GM12878 (cell line): ENCODE measurements around the gene ZCCHC3. TPM values are rescaled to one million over a fixed set of nuclear protein-coding genes. Genes with fewer than 3 reads are reported as not detected.

Experiments used
- ATAC-seq: fragments of 200-7000 bp; cut with Tn5 transposase; 3 replicates; pipeline ENCODE4 v1.9.1; 2020; ENCODE audit warnings: mild to moderate bottlenecking, moderate library complexity
- BruUV-seq: library from RNA; stranded (reverse); fragments of 400-500 nt; replicated peaks from 2 replicates; lab custom pipeline; 2021; lab: Mats Ljungman, UMichigan
- CTCF ChIA-PET: fragments of 300-600 bp; sonication (Branson Sonifier 250); formaldehyde crosslinking; extraction: SDS; loops from one replicate; lab custom pipeline; 2021; ENCODE audit warnings: inconsistent platforms; lab: Yijun Ruan, JAX
- POLR2A ChIA-PET: fragments of 350-600 bp; formaldehyde crosslinking; extraction: SDS; loops from one replicate; lab custom pipeline; 2021; ENCODE audit warnings: inconsistent platforms; lab: Charles Lee
- RAD21 ChIA-PET: fragments of 300-600 bp; sonication (Branson Sonifier 250); formaldehyde crosslinking; loops from one replicate; lab custom pipeline; 2023; ENCODE audit warnings: antibody characterized with exemption; ENCODE audit not compliant: unreplicated experiment; lab: Charles Lee
- SMC1A ChIA-PET: fragments of 300-600 bp; sonication (Branson Sonifier 250); formaldehyde crosslinking; loops from one replicate; lab custom pipeline; 2023; ENCODE audit not compliant: unreplicated experiment, uncharacterized antibody; lab: Charles Lee
- DNase-seq: peaks from one replicate; pipeline ENCODE4 v3.0.0-alpha.2; 2011; ENCODE audit warnings: low read depth, low spot score
- FAIRE-seq: peaks from 3 replicates; lab custom pipeline; 2011; peaks lifted over from hg19 to GRCh38; lab: Jason Lieb, UNC
- H2AFZ ChIP-seq: 2 replicates; pipeline ENCODE4 v1.6.0; 2011; ENCODE audit warnings: low read depth, low read length, control low read depth; ENCODE audit not compliant: control insufficient read depth
- H3K27ac ChIP-seq: 2 replicates; pipeline ENCODE4 v1.5.1; 2011; ENCODE audit warnings: control low read depth; ENCODE audit not compliant: control insufficient read depth, insufficient read depth
- H3K27me3 ChIP-seq, 2 experiments: replicated peaks in 1 of 2; 2 replicates each; pipeline versions ENCODE4 v1.6.0 to v1.6.1; 2011; ENCODE audit warnings: low read length in 1 of 2; ENCODE audit not compliant: control insufficient read depth in 2 of 2, insufficient read depth in 2 of 2
- H3K36me3 ChIP-seq, 2 experiments: 2 replicates each; pipeline ENCODE4 v1.5.1; 2011; ENCODE audit warnings: low read length in 1 of 2; ENCODE audit not compliant: control insufficient read depth in 2 of 2, insufficient read depth in 2 of 2
- H3K4me1 ChIP-seq: 2 replicates; pipeline ENCODE4 v1.6.1; 2011; ENCODE audit warnings: mild to moderate bottlenecking, low read length, moderate library complexity, mixed read lengths; ENCODE audit not compliant: control insufficient read depth, insufficient read depth
- H3K4me2 ChIP-seq: 2 replicates; pipeline ENCODE4 v1.6.0; 2011; ENCODE audit warnings: control low read depth; ENCODE audit not compliant: control insufficient read depth, insufficient read depth
- H3K4me3 ChIP-seq: fragments of 200-600 bp; sonication (generic); 2 replicates; pipeline ENCODE4 v1.5.1; 2016
- H3K79me2 ChIP-seq: 2 replicates; pipeline ENCODE4 v1.6.0; 2011; ENCODE audit warnings: low read length; ENCODE audit not compliant: control insufficient read depth, insufficient read depth
- H3K9ac ChIP-seq: 2 replicates; pipeline ENCODE4 v1.8.0; 2011; ENCODE audit warnings: low read length, control low read depth, mixed read lengths; ENCODE audit not compliant: control insufficient read depth, insufficient read depth
- H3K9me3 ChIP-seq: replicated peaks from 3 replicates; pipeline ENCODE4 v1.5.1; 2011; ENCODE audit warnings: mild to moderate bottlenecking, low read length; ENCODE audit not compliant: control insufficient read depth, insufficient read depth
- H4K20me1 ChIP-seq: 2 replicates; pipeline ENCODE4 v1.6.0; 2011; ENCODE audit not compliant: control insufficient read depth, insufficient read depth
- BCL11A ChIP-seq: IDR thresholded peaks from 2 replicates; pipeline ENCODE4 v1.6.1; 2011; ENCODE audit warnings: low read depth, low read length
- CEBPZ ChIP-seq: fragments of 150-350 bp; IDR thresholded peaks from 2 replicates; pipeline ENCODE4 v1.6.1; 2016; ENCODE audit warnings: low read depth, low read length
- CREB1 ChIP-seq: IDR thresholded peaks from 2 replicates; pipeline ENCODE4 v1.6.1; 2012; ENCODE audit warnings: low read depth, mild to moderate bottlenecking, inconsistent platforms
- GATAD2B ChIP-seq: fragments of 450-650 bp; conservative IDR thresholded peaks from 2 replicates; pipeline ENCODE4 v1.6.1; 2017; ENCODE audit warnings: low read depth, mild to moderate bottlenecking, moderate library complexity
- MXI1 ChIP-seq: fragments of 150-350 bp; IDR thresholded peaks from 2 replicates; pipeline ENCODE4 v1.6.1; 2011; ENCODE audit warnings: low read depth, mild to moderate bottlenecking, inconsistent platforms, low read length, improper control_type of control experiment
- POU2F2 ChIP-seq: IDR thresholded peaks from 3 replicates; pipeline ENCODE4 v1.6.1; 2011; ENCODE audit warnings: low read depth, mild to moderate bottlenecking, low read length, borderline replicate concordance
- RCOR1 ChIP-seq: conservative IDR thresholded peaks from 2 replicates; pipeline ENCODE4 v1.6.1; 2012; ENCODE audit warnings: low read depth, low read length, improper control_type of control experiment
- RUNX3 ChIP-seq: IDR thresholded peaks from 2 replicates; pipeline ENCODE4 v1.6.1; 2012; ENCODE audit warnings: low read length, inconsistent platforms
- SMARCA5 ChIP-seq: fragments of 450-650 bp; IDR thresholded peaks from 2 replicates; pipeline ENCODE4 v1.6.1; 2017; ENCODE audit warnings: mild to moderate bottlenecking
- SPI1 ChIP-seq: IDR thresholded peaks from 2 replicates; pipeline ENCODE4 v1.6.1; 2011; ENCODE audit warnings: low read depth, mild to moderate bottlenecking, low read length, moderate library complexity, borderline replicate concordance; ENCODE audit not compliant: insufficient read depth
- WGBS: methylation state at CpG from one replicate; pipeline ENCODE4 v1.1.6; 2016; ENCODE audit warnings: low lambda C conversion rate; ENCODE audit not compliant: insufficient replicate concordance, insufficient coverage; ENCODE audit errors: missing lambda C conversion rate; 5-methylcytosine and 5-hydroxymethylcytosine counted together
- in situ Hi-C: fragments of 300-500 bp; cut with MboI; formaldehyde crosslinking; loops from 9 replicates; pipeline ENCODE4 v1.14.3; 2018; ENCODE audit warnings: mixed read lengths
- intact Hi-C: fragments of 100-400 bp; cut with micrococcal nuclease; formaldehyde crosslinking; loops from one replicate; pipeline ENCODE4 v1.14.2; 2022; ENCODE audit not compliant: unreplicated experiment
- polyA plus RNA-seq, 11 experiments: library from polyadenylated mRNA; depleted of rRNA in 4 of 11; unstranded in 6 of 11; stranded (reverse) in 5 of 11; fragments of >200 nt; fragmentation: Nextera tagmentation in 4 of 11; fragmentation: Illumina TruSeq in 1 of 11; extraction: Ambion mirVana in 4 of 11; extraction: Trizol in 1 of 11; gene quantifications; 1 replicate in 1 of 11; 2 replicates in 10 of 11; pipeline versions ENCODE4 v1.2.1 to v1.2.3, GENCODE V29; 2011 to 2016; ENCODE audit warnings: inconsistent platforms in 2 of 11, missing spikeins in 2 of 11, low read depth in 1 of 11
- total RNA-seq, 4 experiments: library from RNA; depleted of rRNA in 3 of 4; stranded (reverse); fragments of >200 nt in 3 of 4; fragmentation: Illumina TruSeq in 1 of 4; extraction: Trizol in 1 of 4; gene quantifications; 2 replicates each; pipeline versions ENCODE4 v1.2.1 to v1.2.3, GENCODE V29; 2013 to 2021

The ZCCHC3 gene
- total and polyA plus RNA-seq, 10 of the 15 experiments (the other 5 are each of a cell fraction or from before 2014, with no cell fraction given) = 5.3 to 36.1 (median 17.2) TPM

DNA sequence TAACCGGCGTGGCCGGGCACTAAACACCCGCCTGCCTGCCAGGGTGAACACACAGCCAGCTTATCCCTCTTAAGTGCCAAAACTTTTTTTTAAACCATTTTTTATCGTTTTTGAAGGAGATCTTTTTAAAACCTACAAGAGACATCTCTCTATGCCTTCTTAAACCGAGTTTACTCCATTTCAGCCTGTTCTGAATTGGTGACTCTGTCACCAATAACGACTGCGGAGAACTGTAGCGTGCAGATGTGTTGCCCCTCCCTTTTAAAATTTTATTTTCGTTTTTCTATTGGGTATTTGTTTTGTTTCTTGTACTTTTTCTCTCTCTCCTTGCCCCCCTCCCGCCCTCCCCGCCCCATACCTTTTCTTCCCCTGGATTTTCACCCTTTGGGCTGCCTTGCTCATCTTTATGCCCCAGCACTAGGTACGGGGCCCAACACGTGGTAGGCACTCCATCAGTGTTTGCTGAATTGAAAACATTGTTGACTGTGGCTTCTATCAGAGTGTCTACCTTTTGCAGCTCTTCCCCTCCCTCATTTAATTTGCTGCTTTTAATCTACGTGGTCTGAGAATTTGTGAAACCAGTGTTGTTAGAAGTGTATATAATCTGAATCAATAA lies 1.5 kb downstream of the ZCCHC3 start:
- Histone ChIP-seq H3K9me3 (no peaks in the 10 kb centered on the region; the same call in 2 of the 3 replicates), H3K4me3 (peak overlapping the region; percentile 94), H2AFZ (no peak overlapping the region), H3K9ac (peak overlapping the region; percentile 96), H3K27me3 (no peaks in the 10 kb centered on the region), H3K4me2 (peak overlapping the region; percentile 92), H3K27ac (peak overlapping the region; percentile 90), H3K4me1 (peaks cover 27% of the 10 kb centered on the region), H3K36me3 (no peaks in the 10 kb centered on the region; a peak in 2 of 4 replicates), H3K79me2 (peaks cover 45% of the 10 kb centered on the region), H4K20me1 (peaks cover 4% of the 10 kb centered on the region)
- POLR2A ChIA-PET = interaction anchor here (0.7 to 3.4 kb wide), 6 partner anchors 12 to 244 kb away, joined by 3 to 30 read pairs (median 4); partner anchors contain the start of genes NRSN2, SOX12 and TRIB3
- intact Hi-C loops = no loop called here
- TF ChIP-seq SMARCA5 (no peak), BCL11A (no peak), CREB1 (no peak)
- ATAC-seq (peak; percentile 2; the same call in 1 of the 3 replicates), DNase-seq (no peak), FAIRE-seq (no peak)
- RAD21 ChIA-PET = interaction anchor here (0.7 to 2.4 kb wide), 7 partner anchors 10 to 196 kb away, joined by 3 to 11 read pairs (median 3); no protein-coding TSS in a partner anchor
- SMC1A ChIA-PET = interaction anchor here (0.9 to 2.1 kb wide), 5 partner anchors 10 to 32 kb away, joined by 4 to 15 read pairs (median 5); partner anchors contain the start of gene SOX12
- WGBS = 4% methylated on average over 12 of the region's 15 CpGs
- in situ Hi-C loops = no loop called here
- BruUV-seq = no TSS peak
- CTCF ChIA-PET = interaction anchor here (1.2 to 2.7 kb wide), 5 partner anchors 10 to 31 kb away, joined by 3 to 15 read pairs (median 10); partner anchors contain the start of gene SOX12

GRCh38 chr20:300345-300990 lies 3.1 kb downstream of the ZCCHC3 start:
- FAIRE-seq = no peak
- Histone ChIP-seq H3K9ac (no peak overlapping the region), H2AFZ (no peak overlapping the region), H3K36me3 (no peaks in the 10 kb centered on the region; a peak in 2 of 4 replicates), H3K79me2 (peaks cover 45% of the 10 kb centered on the region), H3K4me2 (peak overlapping the region; percentile 92), H3K4me3 (peak overlapping the region; percentile 94), H3K27ac (no peak overlapping the region), H3K27me3 (no peaks in the 10 kb centered on the region), H4K20me1 (peaks cover 4% of the 10 kb centered on the region), H3K9me3 (no peaks in the 10 kb centered on the region; the same call in 2 of the 3 replicates), H3K4me1 (peaks cover 27% of the 10 kb centered on the region)
- peak; percentile 10; the same call in 1 of the 3 replicates for ATAC-seq
- ChIA-PET POLR2A (interaction anchor here (0.6 to 3.4 kb wide), 3 partner anchors 11 to 39 kb away, joined by 3 to 30 read pairs (median 3); partner anchors contain the start of gene SOX12), CTCF (interaction anchor here (2.1 to 3.2 kb wide), 5 partner anchors 8 to 30 kb away, joined by 7 to 15 read pairs (median 12); partner anchors contain the start of gene SOX12), SMC1A (interaction anchor here (0.6 to 1.9 kb wide), 3 partner anchors 10 to 103 kb away, joined by 3 to 6 read pairs (median 6); partner anchors contain the start of gene SOX12), RAD21 (no interaction called here)
- no TSS peak for BruUV-seq
- intact Hi-C loops = no loop called here
- WGBS = 60% methylated on average over 10 of the region's 10 CpGs
- in situ Hi-C loops = no loop called here
- DNase-seq = no peak
- 0 out of 2 replicates have a peak, but pooled peaks have one; percentile 35 for TF ChIP-seq RCOR1
- TF ChIP-seq MXI1 = no peak
- TF ChIP-seq SPI1 = peak; percentile 92
- no peak for TF ChIP-seq CEBPZ
- TF ChIP-seq GATAD2B = no peak
- TF ChIP-seq POU2F2 = no peak
- TF ChIP-seq RUNX3 = 0 out of 2 replicates have a peak, but pooled peaks have one; percentile 8
